Psoas muscle (tissue), 8 donors: ENCODE measurements around the gene SPATS2L. TPM values are rescaled to one million over a fixed set of nuclear protein-coding genes. Genes with fewer than 3 reads are reported as not detected.

Experiments used
- ATAC-seq, 4 donors: fragments of 200-7000 bp; cut with Tn5 transposase; one replicate each; pipeline ENCODE4 v1.9.1; 2020; ENCODE audit warnings: moderate library complexity in 3 of 4, mild to moderate bottlenecking in 2 of 4
- DNase-seq, 2 donors: peaks; one replicate each; pipeline ENCODE4 v3.0.0-alpha.2; 2020
- H3K27ac ChIP-seq: fragments of 200-600 bp; one replicate; pipeline ENCODE4 v1.8.0; 2022
- H3K27me3 ChIP-seq, 3 donors: fragments of 200-600 bp in 1 of 3; one replicate each; pipeline versions ENCODE4 v1.6.1 to v1.8.0; 2013 to 2022; ENCODE audit warnings: low read length in 2 of 3, mild to moderate bottlenecking in 2 of 3, moderate library complexity in 1 of 3; ENCODE audit not compliant: insufficient read depth in 3 of 3
- H3K36me3 ChIP-seq, 2 donors: fragments of 200-600 bp in 1 of 2; one replicate each; pipeline versions ENCODE4 v1.6.1 to v1.8.0; 2013 to 2022; ENCODE audit warnings: low read depth in 1 of 2, mild to moderate bottlenecking in 1 of 2, moderate library complexity in 1 of 2; ENCODE audit not compliant: insufficient read depth in 1 of 2
- H3K4me1 ChIP-seq: fragments of 200-600 bp; one replicate; pipeline ENCODE4 v1.8.0; 2022
- H3K4me3 ChIP-seq: fragments of 200-600 bp; one replicate; pipeline ENCODE4 v1.8.0; 2022; ENCODE audit warnings: mild to moderate bottlenecking
- H3K9me3 ChIP-seq: fragments of 200-600 bp; one replicate; pipeline ENCODE4 v1.8.0; 2022
- WGBS, 3 donors: extraction: QIAGEN DNeasy Blood & Tissue Kit; methylation state at CpG; one replicate each; pipeline versions ENCODE4 v1.1.6 to v1.1.7; 2013; 5-methylcytosine and 5-hydroxymethylcytosine counted together
- intact Hi-C, 2 donors: fragments of 100-400 bp; cut with DNase I; formaldehyde crosslinking; loops; one replicate each; pipeline versions ENCODE4 v1.11.0 to v1.14.2; 2022
- polyA plus RNA-seq, 3 donors: library from polyadenylated mRNA; stranded (reverse); fragments of 200-250 nt; gene quantifications; one replicate each; pipeline ENCODE4 v1.2.3, GENCODE V29; 2013
- total RNA-seq, 4 donors: library from RNA; stranded (reverse); fragmentation: NEBNext Ultra II Directional in 2 of 4; extraction: Animal tissue kit (Norgen Biotek cat#: 25700) in 2 of 4; gene quantifications; one replicate each; pipeline versions ENCODE4 v1.2.1 to v1.2.4, GENCODE V29; 2021 to 2023
- TF ChIP-seq, protein P1 (sequence below): fragments of 200-600 bp; IDR thresholded peaks from one replicate; pipeline ENCODE4 v1.8.0; 2022; ENCODE audit warnings: antibody characterized with exemption
- donor health status: healthy with polysubstance abuse.
- donor health status: DM: no; HTN: no; CAD: no; lungs with moderate emphysema.
- donor health status: Bipolar disorder and iron deficiency.
- donor health status: healthy.
- donor health status: DM: yes; HTN: yes; CAD: no.
- donor health status: DM: no; HTN: no; CAD: no.
- donor health status: DM: no; HTN: no; CAD: no.
- donor health status: DM: yes; HTN: yes; CAD: no.

The SPATS2L gene
- total and polyA plus RNA-seq, 7 donors, result 34.2 to 286 (median 60.2) TPM

DNA sequence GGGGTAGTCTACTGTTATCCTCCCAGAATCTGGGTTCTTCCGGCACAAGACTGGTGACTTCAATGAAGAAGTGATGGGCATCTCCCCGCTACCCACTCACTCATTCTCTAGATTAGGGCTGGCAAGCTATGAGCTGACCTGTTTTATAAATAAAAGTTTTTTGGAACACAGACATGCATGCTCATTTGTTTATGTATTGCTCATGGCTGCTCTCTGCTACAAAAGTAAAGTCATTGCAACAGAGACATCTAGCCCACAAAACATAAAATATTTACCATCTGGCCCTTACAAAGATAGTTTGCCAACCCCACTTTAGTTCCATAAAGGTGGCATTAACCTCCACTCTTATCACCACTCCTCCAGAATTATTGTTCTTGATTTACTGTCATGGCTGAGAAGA lies 39.1 kb upstream of the SPATS2L start:
- ATAC-seq (no peak), DNase-seq (no peak)
- intact Hi-C loops, result no loop called here
- Histone ChIP-seq H3K27ac (no peak overlapping the region), H3K4me3 (no peak overlapping the region), H3K4me1 (no peaks in the 10 kb centered on the region), H3K27me3 (no peaks in the 10 kb centered on the region), H3K9me3 (no peaks in the 10 kb centered on the region), H3K36me3 (no peaks in the 10 kb centered on the region)
- WGBS, 3 donors, result 98 to 100% (median 98%) methylated on average over 2 of the region's 2 CpGs
- TF ChIP-seq, protein P1, sequence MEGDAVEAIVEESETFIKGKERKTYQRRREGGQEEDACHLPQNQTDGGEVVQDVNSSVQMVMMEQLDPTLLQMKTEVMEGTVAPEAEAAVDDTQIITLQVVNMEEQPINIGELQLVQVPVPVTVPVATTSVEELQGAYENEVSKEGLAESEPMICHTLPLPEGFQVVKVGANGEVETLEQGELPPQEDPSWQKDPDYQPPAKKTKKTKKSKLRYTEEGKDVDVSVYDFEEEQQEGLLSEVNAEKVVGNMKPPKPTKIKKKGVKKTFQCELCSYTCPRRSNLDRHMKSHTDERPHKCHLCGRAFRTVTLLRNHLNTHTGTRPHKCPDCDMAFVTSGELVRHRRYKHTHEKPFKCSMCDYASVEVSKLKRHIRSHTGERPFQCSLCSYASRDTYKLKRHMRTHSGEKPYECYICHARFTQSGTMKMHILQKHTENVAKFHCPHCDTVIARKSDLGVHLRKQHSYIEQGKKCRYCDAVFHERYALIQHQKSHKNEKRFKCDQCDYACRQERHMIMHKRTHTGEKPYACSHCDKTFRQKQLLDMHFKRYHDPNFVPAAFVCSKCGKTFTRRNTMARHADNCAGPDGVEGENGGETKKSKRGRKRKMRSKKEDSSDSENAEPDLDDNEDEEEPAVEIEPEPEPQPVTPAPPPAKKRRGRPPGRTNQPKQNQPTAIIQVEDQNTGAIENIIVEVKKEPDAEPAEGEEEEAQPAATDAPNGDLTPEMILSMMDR, result no peak

DNA sequence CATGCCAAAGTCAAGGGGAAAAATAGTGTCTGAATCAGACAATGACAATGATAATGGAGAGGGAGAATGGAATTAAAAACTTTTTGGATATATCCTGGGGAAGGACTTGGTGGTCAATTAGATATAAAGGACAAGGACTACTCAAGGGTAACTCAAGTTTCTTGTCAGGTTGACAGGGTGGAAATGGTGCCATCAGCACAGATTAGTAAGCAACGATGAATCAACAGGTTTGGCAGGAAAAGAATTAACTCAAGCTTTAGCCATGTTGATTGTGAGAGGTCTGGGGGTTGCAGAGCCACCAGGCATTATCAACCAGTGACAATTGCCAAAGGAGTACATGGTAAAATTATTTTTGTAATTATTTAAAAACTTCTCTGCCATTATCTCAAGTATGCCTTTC lies 35.8 kb upstream of the SPATS2L start:
- ATAC-seq (no peak), DNase-seq (no peak)
- H3K4me3 ChIP-seq, result no peak overlapping the region
- no peaks in the 10 kb centered on the region for H3K9me3 ChIP-seq
- H3K27me3 ChIP-seq, result no peaks in the 10 kb centered on the region
- intact Hi-C loops, result no loop called here
- WGBS, 3 donors, result 16 to 30% (median 28%) methylated on average over 1 of the region's 1 CpG
- TF ChIP-seq, protein P1, result no peak
- H3K4me1 ChIP-seq, result peaks cover 5% of the 10 kb centered on the region
- no peak overlapping the region for H3K27ac ChIP-seq
- H3K36me3 ChIP-seq, result no peaks in the 10 kb centered on the region

DNA sequence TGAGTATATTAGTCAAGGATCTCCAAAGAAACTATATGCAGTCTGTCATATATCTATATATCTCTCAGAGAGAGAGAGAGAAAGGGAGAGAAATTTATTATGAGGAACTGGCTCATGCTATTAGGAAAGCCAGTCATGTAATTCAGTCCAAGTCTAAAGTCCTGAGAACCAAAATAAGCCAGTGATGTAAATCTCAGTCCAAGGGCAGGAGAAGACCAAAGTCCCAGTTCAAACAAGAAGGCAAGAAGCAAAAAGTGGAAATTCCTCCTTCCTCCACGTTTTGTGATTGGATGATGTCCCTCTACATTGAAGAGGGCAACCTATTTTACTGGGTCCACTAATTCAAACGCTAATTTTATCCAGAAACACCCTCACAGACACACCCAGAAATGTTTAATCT lies 34.2 kb upstream of the SPATS2L start:
- WGBS, 3 donors, result 81 to 92% (median 85%) methylated on average over 2 of the region's 2 CpGs
- ATAC-seq (no peak), DNase-seq (no peak)
- H3K36me3 ChIP-seq, result no peaks in the 10 kb centered on the region
- H3K4me1 ChIP-seq, result peaks cover 12% of the 10 kb centered on the region
- H3K27me3 ChIP-seq, result no peaks in the 10 kb centered on the region
- intact Hi-C loops, result no loop called here
- no peak overlapping the region for H3K27ac ChIP-seq
- no peaks in the 10 kb centered on the region for H3K9me3 ChIP-seq
- H3K4me3 ChIP-seq, result no peak overlapping the region
- TF ChIP-seq, protein P1, result no peak

DNA sequence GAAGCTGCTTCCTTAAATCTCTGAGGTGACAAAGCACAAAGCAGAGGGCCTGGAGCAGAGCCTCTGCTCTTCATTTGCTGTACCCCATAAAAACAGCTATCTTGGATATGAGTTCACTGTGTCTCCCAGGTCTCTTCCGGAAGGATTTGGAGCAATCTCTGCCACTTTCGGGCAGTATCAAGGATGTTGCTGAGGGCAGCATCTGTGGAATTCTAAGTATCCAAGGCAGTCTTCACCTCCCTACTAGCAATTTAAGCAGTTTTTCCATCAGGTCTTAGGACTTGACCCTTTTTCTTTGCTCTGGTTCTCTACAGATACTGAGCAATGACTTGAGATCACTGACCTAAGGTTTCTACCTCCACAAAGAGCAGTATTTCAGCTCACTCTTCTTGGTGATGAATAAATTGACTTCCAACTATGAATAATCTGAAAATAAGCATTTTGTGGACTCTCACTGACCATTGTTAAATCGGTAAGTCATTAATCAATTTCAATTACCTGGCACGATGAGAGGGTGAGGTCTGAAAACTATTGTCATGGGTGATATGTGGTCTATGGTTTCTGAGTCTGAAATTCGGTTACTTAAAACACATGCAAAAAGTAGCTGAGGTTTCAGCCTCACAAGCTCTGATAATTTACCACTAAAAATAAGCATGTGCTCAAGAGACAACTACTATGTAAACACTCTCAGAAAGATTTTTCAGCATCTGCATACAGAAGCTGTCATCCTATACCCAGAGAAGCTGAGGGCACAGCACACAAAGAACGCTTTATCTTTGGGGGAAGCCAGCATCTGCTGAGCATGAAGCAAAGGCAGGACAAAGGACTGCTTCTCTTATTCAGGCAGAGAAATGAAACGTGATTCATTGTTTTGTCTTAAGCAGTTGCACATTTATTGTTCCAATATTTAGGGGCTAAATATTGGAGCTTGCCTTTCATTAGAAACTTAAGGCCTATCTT lies 32.1 kb upstream of the SPATS2L start:
- no peaks in the 10 kb centered on the region for H3K27me3 ChIP-seq
- intact Hi-C loops, result no loop called here
- H3K27ac ChIP-seq, result no peak overlapping the region
- 57 to 72% (median 60%) methylated on average over 7 of the region's 7 CpGs for WGBS, 3 donors
- H3K4me1 ChIP-seq, result peaks cover 12% of the 10 kb centered on the region
- ATAC-seq (no peak), DNase-seq (no peak)
- H3K9me3 ChIP-seq, result no peaks in the 10 kb centered on the region
- H3K4me3 ChIP-seq, result no peak overlapping the region
- H3K36me3 ChIP-seq, result no peaks in the 10 kb centered on the region
- TF ChIP-seq, protein P1, result no peak
